RWPE2 (cell line): ENCODE data around the gene RBP5.
A peak's percentile ranks its signal among the peaks of the same experiment; 100 is the strongest.

Experiments
- ATAC-seq: fragments of 200-7000 bp; cut with Tn5 transposase; 3 replicates; pipeline ENCODE4 v1.9.1; 2021; ENCODE audit warnings: low read depth
- DNase-seq: peaks from one replicate; pipeline ENCODE4 v3.0.0-alpha.2; 2020; ENCODE audit warnings: low spot score
- H3K27ac ChIP-seq: fragments of 450-650 bp; 2 replicates; pipeline ENCODE4 v1.5.1; 2017; ENCODE audit warnings: mild to moderate bottlenecking; ENCODE audit not compliant: poor library complexity, severe bottlenecking
- H3K27me3 ChIP-seq: fragments of 250-450 bp; sonication (Bioruptor Pico); 2 replicates; pipeline ENCODE4 v1.5.1; 2021; ENCODE audit warnings: mild to moderate bottlenecking, moderate library complexity; ENCODE audit not compliant: insufficient read depth, poor library complexity, severe bottlenecking
- H3K36me3 ChIP-seq: fragments of 250-450 bp; sonication (Bioruptor Pico); 2 replicates; pipeline ENCODE4 v1.5.1; 2020; ENCODE audit warnings: low read depth, mild to moderate bottlenecking, moderate library complexity
- H3K4me1 ChIP-seq: fragments of 250-450 bp; sonication (Bioruptor Pico); 2 replicates; pipeline ENCODE4 v1.5.1; 2021; ENCODE audit warnings: mild to moderate bottlenecking, moderate library complexity; ENCODE audit not compliant: insufficient read depth, poor library complexity, severe bottlenecking
- H3K4me3 ChIP-seq: fragments of 250-450 bp; sonication (Bioruptor Pico); 2 replicates; pipeline ENCODE4 v1.5.1; 2021; ENCODE audit warnings: mild to moderate bottlenecking, moderate library complexity; ENCODE audit not compliant: severe bottlenecking
- H3K9me3 ChIP-seq: fragments of 250-450 bp; sonication (Bioruptor Pico); 2 replicates; pipeline ENCODE4 v1.5.1; 2021; ENCODE audit warnings: mild to moderate bottlenecking, moderate library complexity; ENCODE audit not compliant: severe bottlenecking
- CTCF ChIP-seq: fragments of 450-650 bp; IDR thresholded peaks from one replicate; pipeline ENCODE4 v1.5.1; 2017; ENCODE audit warnings: mild to moderate bottlenecking, moderate library complexity; ENCODE audit not compliant: poor library complexity, severe bottlenecking

Gene RBP5

GRCh38 chr12:7110661-7111060 is 18.0 kb downstream of the RBP5 start:
- Histone ChIP-seq H3K4me1 (no peaks in the 10 kb centered on the region), H3K36me3 (peaks cover 12% of the 10 kb centered on the region), H3K9me3 (no peaks in the 10 kb centered on the region), H3K4me3 (no peak overlapping the region), H3K27ac (no peak overlapping the region), H3K27me3 (no peaks in the 10 kb centered on the region)
- DNase-seq (no peak), ATAC-seq (no peak)
- no peak for TF ChIP-seq CTCF

GRCh38 chr12:7109572-7109920 is 19.1 kb downstream of the RBP5 start:
- H3K27me3 ChIP-seq: no peaks in the 10 kb centered on the region
- TF ChIP-seq CTCF: no peak
- ATAC-seq (no peak), DNase-seq (no peak)
- H3K4me1 ChIP-seq: no peaks in the 10 kb centered on the region
- peaks cover 15% of the 10 kb centered on the region for H3K36me3 ChIP-seq
- peak overlapping the region; percentile 46 for H3K4me3 ChIP-seq
- H3K27ac ChIP-seq: peak overlapping the region; percentile 80
- H3K9me3 ChIP-seq: no peaks in the 10 kb centered on the region

GRCh38 chr12:7108796-7109571 is 19.7 kb downstream of the RBP5 start, which contains the start of gene C1RL:
Gene C1RL, minus strand, starts transcription at chr12:7109214. Its CDS starts 34 bp downstream, at chr12:7109180.
- peaks cover 15% of the 10 kb centered on the region for H3K36me3 ChIP-seq
- ATAC-seq (peak; percentile 37), DNase-seq (no peak)
- peak within 1 kb of the TSS; percentile 46 for H3K4me3 ChIP-seq
- peak within 1 kb of the TSS; percentile 80 for H3K27ac ChIP-seq
- H3K4me1 ChIP-seq: no peaks in the 10 kb centered on the region
- H3K27me3 ChIP-seq: no peaks in the 10 kb centered on the region
- TF ChIP-seq CTCF: peak; percentile 77
- H3K9me3 ChIP-seq: no peaks in the 10 kb centered on the region

- no peaks in the 10 kb centered on the region for H3K4me1 ChIP-seq
- no peaks in the 10 kb centered on the region for H3K9me3 ChIP-seq
- TF ChIP-seq CTCF: no peak
- peak; percentile 96 for ATAC-seq
- peak; percentile 76 for DNase-seq
- H3K27me3 ChIP-seq: no peaks in the 10 kb centered on the region
- peaks cover 15% of the 10 kb centered on the region for H3K36me3 ChIP-seq
- H3K27ac ChIP-seq: peak overlapping the region; percentile 80
- H3K4me3 ChIP-seq: peak overlapping the region; percentile 46
Measured at GRCh38 chr12:7108003-7108795, 20.5 kb downstream of the RBP5 start.
